Neural cell (in vitro differentiated cells): Measurements from ENCODE around the gene FOXA1. TPM values are rescaled to one million over a fixed set of nuclear protein-coding genes. Genes with fewer than 3 reads are reported as not detected.

Experiments used
- H2AFZ ChIP-seq: fragments of 200-600, 300-800 bp; sonication (generic), shearing (Covaris generic); 2 replicates; pipeline ENCODE4 v1.6.0; 2014; ENCODE audit warnings: low read depth, mild to moderate bottlenecking, antibody characterized with exemption, low read length, moderate library complexity
- H3F3A ChIP-seq: fragments of 200-600 bp; shearing (Covaris generic); 2 replicates; pipeline ENCODE4 v1.6.1; 2016; ENCODE audit warnings: mild to moderate bottlenecking, moderate library complexity, mixed read lengths, antibody characterized with exemption, low read length; ENCODE audit not compliant: insufficient read depth, poor library complexity, severe bottlenecking
- H3K27ac ChIP-seq: fragments of 200-600, 300-800 bp; sonication (generic), shearing (Covaris generic); 2 replicates; pipeline ENCODE4 v1.5.1; 2014; ENCODE audit warnings: mild to moderate bottlenecking, low read length, moderate library complexity
- H3K27me3 ChIP-seq: fragments of 300-800, 200-600 bp; sonication (generic), shearing (Covaris generic); 2 replicates; pipeline ENCODE4 v1.6.0; 2014; ENCODE audit warnings: mild to moderate bottlenecking, low read depth, low read length, moderate library complexity; ENCODE audit not compliant: insufficient read depth
- H3K36me3 ChIP-seq: fragments of 300-800, 200-600 bp; sonication (generic), shearing (Covaris generic); 2 replicates; pipeline ENCODE4 v1.5.1; 2014; ENCODE audit warnings: mild to moderate bottlenecking, antibody characterized with exemption, low read length, moderate library complexity; ENCODE audit not compliant: insufficient read depth
- H3K4me2 ChIP-seq: fragments of 300-800, 200-600 bp; sonication (generic), shearing (Covaris generic); 2 replicates; pipeline ENCODE4 v1.6.0; 2014; ENCODE audit warnings: mild to moderate bottlenecking, low read length
- H3K4me3 ChIP-seq: fragments of 300-800, 200-600 bp; sonication (generic), shearing (Covaris generic); 2 replicates; pipeline ENCODE4 v1.5.1; 2014; ENCODE audit warnings: mild to moderate bottlenecking, low read length, moderate library complexity
- H3K79me2 ChIP-seq: fragments of 200-600 bp; shearing (Covaris generic); replicated peaks from 2 replicates; pipeline ENCODE4 v1.6.0; 2014; ENCODE audit warnings: mild to moderate bottlenecking, low read length, moderate library complexity; ENCODE audit not compliant: insufficient read depth
- H3K9ac ChIP-seq: fragments of 300-800, 200-600 bp; sonication (generic), shearing (Covaris generic); 2 replicates; pipeline ENCODE4 v1.6.1; 2016; ENCODE audit warnings: mild to moderate bottlenecking, low read length, mixed read lengths
- H3K9me2 ChIP-seq: fragments of 200-600 bp; shearing (Covaris generic); 2 replicates; pipeline ENCODE4 v1.6.1; 2016; ENCODE audit warnings: mild to moderate bottlenecking, low read length, mixed read lengths; ENCODE audit not compliant: insufficient read depth
- H3K9me3 ChIP-seq: fragments of 200-600, 300-800 bp; sonication (generic), shearing (Covaris generic); 2 replicates; pipeline ENCODE4 v1.6.1; 2016; ENCODE audit warnings: mild to moderate bottlenecking, mixed run types, low read length, moderate library complexity, mixed read lengths
- H4K20me1 ChIP-seq: fragments of 200-600 bp; shearing (Covaris generic); 2 replicates; pipeline ENCODE4 v1.6.1; 2016; ENCODE audit warnings: mild to moderate bottlenecking, mixed run types; ENCODE audit not compliant: insufficient read depth
- CTCF ChIP-seq: fragments of 450-650 bp; IDR thresholded peaks from 2 replicates; pipeline ENCODE4 v1.5.1; 2014; ENCODE audit warnings: antibody characterized with exemption, mild to moderate bottlenecking, moderate library complexity; ENCODE audit not compliant: poor library complexity, severe bottlenecking
- EZH2 ChIP-seq: fragments of 200-600, 300-800 bp; shearing (Covaris generic), sonication (generic); IDR thresholded peaks from 2 replicates; pipeline ENCODE4 v1.6.1; 2014; ENCODE audit warnings: antibody characterized with exemption, low read length, borderline replicate concordance, mild to moderate bottlenecking; ENCODE audit not compliant: insufficient read depth, poor library complexity, severe bottlenecking
- MXI1 ChIP-seq: fragments of 450-650 bp; conservative IDR thresholded peaks from 2 replicates; pipeline ENCODE4 v1.6.1; 2014; ENCODE audit warnings: antibody characterized with exemption, mild to moderate bottlenecking; ENCODE audit not compliant: poor library complexity, severe bottlenecking
- POLR2AphosphoS5 ChIP-seq: IDR thresholded peaks from 2 replicates; pipeline ENCODE4 v1.6.1; 2012
- RAD21 ChIP-seq: fragments of 450-650 bp; conservative IDR thresholded peaks from 2 replicates; pipeline ENCODE4 v1.6.1; 2014; ENCODE audit warnings: antibody characterized with exemption, mild to moderate bottlenecking, moderate library complexity
- REST ChIP-seq: IDR thresholded peaks from 2 replicates; pipeline ENCODE4 v1.6.1; 2012; ENCODE audit warnings: borderline replicate concordance
- SMC3 ChIP-seq: fragments of 450-650 bp; conservative IDR thresholded peaks from 2 replicates; pipeline ENCODE4 v1.6.1; 2014; ENCODE audit warnings: antibody characterized with exemption, mild to moderate bottlenecking, moderate library complexity; ENCODE audit not compliant: poor library complexity
- polyA plus RNA-seq: library from polyadenylated mRNA; depleted of rRNA; stranded (reverse); fragments of >200 nt; gene quantifications from 2 replicates; pipeline ENCODE4 v1.2.3, GENCODE V29; 2014

FOXA1 gene
- polyA plus RNA-seq, 1 donor from 2014 or later = not detected

- Histone ChIP-seq H3K27me3 (peaks cover 100% of the 10 kb centered on the region), H3K4me2 (no peak overlapping the region), H3K4me3 (no peak overlapping the region)
Observed at GRCh38 chr14:37588667-37588955, 6.4 kb downstream of the FOXA1 start.

GRCh38 chr14:37587881-37588666 is 7.0 kb downstream of the FOXA1 start:
- Histone ChIP-seq H3K9ac (no peak overlapping the region), H3K79me2 (no peaks in the 10 kb centered on the region), H3K9me3 (no peaks in the 10 kb centered on the region), H3K9me2 (no peaks in the 10 kb centered on the region), H4K20me1 (no peaks in the 10 kb centered on the region), H3K4me2 (no peak overlapping the region), H3F3A (no peaks in the 10 kb centered on the region), H2AFZ (no peak overlapping the region), H3K36me3 (no peaks in the 10 kb centered on the region), H3K4me3 (peak overlapping the region; percentile 9), H3K27me3 (peaks cover 100% of the 10 kb centered on the region), H3K27ac (no peak overlapping the region)
- TF ChIP-seq MXI1 = no peak
- TF ChIP-seq POLR2AphosphoS5 = no peak
- TF ChIP-seq EZH2 = peak; percentile 79
- no peak for TF ChIP-seq CTCF
- no peak for TF ChIP-seq SMC3
- no peak for TF ChIP-seq REST
- no peak for TF ChIP-seq RAD21

More at GRCh38 chr14:37588667-37588955, 6.4 kb downstream of the FOXA1 start:
- Histone ChIP-seq H3K79me2 (no peaks in the 10 kb centered on the region), H3K27ac (no peak overlapping the region), H4K20me1 (no peaks in the 10 kb centered on the region), H3F3A (no peaks in the 10 kb centered on the region), H3K9ac (no peak overlapping the region), H3K9me3 (no peaks in the 10 kb centered on the region), H3K9me2 (no peaks in the 10 kb centered on the region), H2AFZ (no peak overlapping the region), H3K36me3 (no peaks in the 10 kb centered on the region)
- TF ChIP-seq POLR2AphosphoS5 = no peak
- no peak for TF ChIP-seq SMC3
- no peak for TF ChIP-seq EZH2

- no peak for TF ChIP-seq SMC3
- peak; percentile 54 for TF ChIP-seq POLR2AphosphoS5
- TF ChIP-seq MXI1 = no peak
- Histone ChIP-seq H3K9ac (no peak overlapping the region), H3K79me2 (no peaks in the 10 kb centered on the region), H3K36me3 (no peaks in the 10 kb centered on the region), H3K27ac (no peak overlapping the region), H3K4me2 (no peak overlapping the region), H3K4me3 (no peak overlapping the region), H3F3A (no peaks in the 10 kb centered on the region), H3K9me2 (no peaks in the 10 kb centered on the region), H4K20me1 (no peaks in the 10 kb centered on the region), H3K27me3 (peaks cover 100% of the 10 kb centered on the region), H3K9me3 (no peaks in the 10 kb centered on the region), H2AFZ (no peak overlapping the region)
Observed at GRCh38 chr14:37587131-37587803, 7.8 kb downstream of the FOXA1 start.
